HG02884 (cell line): ENCODE data around the gene TCF7.
A peak's percentile ranks its signal among the peaks of the same experiment; 100 is the strongest.

Experiments used
- ATAC-seq: cut with Tn5 transposase; IDR thresholded peaks from one replicate; pipeline ENCODE4 v1.9.1; 2021; ENCODE audit warnings: mild to moderate bottlenecking, moderate library complexity; ENCODE audit not compliant: unreplicated experiment

TCF7 gene

DNA sequence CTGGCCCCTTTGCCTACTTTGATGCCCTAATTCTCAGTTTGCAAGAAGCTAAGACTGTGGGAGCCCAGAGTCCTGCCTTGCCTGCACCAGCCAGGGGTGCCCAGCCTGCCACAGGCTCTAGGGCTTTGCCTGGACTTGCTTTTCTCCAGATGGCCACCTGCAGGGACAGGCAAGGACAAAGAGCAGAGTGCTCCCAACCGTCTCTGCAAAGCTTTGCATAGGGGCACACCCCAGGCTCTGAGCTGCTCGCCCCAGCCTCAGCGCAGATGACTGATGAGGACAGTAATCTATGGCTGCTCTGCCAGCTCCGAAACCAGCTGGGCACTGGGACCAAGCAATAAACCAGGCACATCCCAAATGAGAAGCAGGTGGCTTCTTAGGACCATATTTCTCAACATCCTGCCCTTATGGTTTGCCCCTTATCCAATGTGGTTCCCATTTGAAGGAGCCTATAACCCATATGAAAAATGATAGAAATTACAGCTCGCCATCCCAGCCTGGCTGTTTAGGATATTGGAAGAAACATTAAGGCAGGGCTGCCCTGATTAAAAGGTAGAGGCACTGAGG is 25.4 kb upstream of the TCF7 start:
- no peak for ATAC-seq

DNA sequence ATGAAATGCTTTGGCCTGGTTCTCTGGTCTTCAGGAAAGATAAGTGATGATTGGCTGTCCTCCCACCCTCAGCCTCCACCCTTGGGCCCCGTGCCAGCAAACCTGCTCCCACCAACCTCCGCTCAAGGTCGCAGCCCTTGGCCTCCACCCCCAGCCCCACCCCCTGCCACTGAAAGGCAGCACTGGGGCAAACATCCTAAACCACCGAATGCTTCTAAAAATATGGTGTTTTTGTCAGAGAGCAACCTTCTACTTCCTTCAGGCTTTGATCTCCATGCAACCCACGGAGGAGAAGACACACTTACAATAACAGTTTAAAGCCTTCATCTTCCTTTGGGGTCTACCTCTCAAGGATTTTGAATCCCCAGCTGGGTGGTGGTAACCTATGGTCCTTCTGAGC is 24.0 kb upstream of the TCF7 start:
- no peak for ATAC-seq

DNA sequence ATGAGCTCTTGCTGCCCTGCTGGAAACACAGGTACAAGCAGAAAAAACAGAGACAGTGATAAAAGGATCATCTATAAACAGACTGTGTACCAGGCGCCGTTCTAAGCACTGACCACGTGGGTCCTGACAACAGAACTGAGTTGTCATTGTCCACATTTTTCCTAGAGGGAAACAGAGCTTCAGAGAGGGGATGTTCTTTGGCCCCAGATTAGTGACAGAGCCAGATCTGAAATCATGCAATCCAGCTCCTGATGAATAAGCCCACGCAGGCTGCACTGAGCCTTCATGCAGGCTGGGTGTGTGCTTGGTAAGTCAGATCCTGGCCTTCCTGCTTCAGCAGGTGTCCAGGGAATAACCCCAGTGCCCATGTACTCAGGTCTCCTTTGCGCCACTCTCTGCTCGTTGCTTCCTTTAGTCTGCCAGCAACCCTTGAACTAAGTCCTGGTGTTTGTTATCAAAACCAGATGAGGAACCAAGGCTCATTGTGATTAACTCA is 22.8 kb upstream of the TCF7 start:
- ATAC-seq = no peak

DNA sequence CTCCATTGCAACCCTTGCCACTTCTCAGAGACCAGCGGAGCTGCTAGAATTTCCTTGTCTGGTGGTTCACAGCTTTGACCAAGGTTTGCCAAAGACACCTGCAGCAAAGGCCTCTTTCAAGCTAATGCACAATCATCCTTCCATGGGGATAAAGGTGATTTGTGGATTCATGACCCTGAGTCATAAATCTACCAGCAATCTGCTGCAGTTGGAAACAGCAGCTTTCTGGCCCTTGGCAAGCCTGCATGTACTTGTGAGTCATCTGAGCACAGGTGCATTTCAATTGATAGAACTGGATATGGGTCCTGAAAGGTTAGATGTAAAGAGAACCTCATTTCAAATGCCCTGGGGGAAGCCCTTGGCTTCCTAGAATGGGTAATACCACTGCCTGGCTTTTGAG is 21.6 kb upstream of the TCF7 start:
- no peak for ATAC-seq

DNA sequence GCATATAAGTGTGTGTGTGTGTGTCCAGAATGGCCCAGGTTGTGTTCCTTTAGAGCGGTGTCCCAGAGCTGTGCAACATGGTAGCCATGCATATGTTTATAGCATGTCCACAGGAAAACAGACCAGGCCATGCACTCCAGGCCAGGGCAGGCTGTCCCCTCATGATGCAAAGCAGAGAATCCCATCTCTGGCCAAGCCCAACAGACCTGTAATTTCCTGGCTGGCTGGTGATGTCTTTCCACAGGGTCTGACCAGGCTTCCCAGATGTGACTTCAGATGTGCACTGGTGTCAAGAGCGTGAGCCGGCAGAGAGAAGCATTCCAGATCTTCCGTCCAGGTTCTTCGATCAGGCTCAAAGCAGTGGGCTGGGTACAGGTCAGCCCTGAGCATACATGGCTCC is 21.1 kb upstream of the TCF7 start:
- no peak for ATAC-seq

DNA sequence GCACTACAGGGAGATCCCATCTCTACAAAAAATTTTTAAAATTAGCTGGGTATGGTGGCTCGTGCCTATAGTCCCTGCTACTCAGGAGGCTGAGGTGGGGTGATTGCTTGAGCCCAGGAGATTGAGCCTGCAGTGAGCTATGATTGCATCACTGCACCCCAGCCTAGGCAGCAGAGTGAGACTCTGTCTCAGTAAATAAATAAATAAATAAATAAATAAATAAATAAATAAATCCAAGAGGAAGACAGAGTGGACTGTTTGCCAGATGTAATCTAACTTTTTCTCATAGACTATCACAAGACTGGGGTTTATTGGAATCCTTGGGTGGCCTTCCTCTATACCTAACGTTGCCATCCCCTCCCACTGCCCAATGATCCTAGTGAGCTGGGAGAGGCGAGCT is 19.2 kb upstream of the TCF7 start:
- ATAC-seq = no peak

DNA sequence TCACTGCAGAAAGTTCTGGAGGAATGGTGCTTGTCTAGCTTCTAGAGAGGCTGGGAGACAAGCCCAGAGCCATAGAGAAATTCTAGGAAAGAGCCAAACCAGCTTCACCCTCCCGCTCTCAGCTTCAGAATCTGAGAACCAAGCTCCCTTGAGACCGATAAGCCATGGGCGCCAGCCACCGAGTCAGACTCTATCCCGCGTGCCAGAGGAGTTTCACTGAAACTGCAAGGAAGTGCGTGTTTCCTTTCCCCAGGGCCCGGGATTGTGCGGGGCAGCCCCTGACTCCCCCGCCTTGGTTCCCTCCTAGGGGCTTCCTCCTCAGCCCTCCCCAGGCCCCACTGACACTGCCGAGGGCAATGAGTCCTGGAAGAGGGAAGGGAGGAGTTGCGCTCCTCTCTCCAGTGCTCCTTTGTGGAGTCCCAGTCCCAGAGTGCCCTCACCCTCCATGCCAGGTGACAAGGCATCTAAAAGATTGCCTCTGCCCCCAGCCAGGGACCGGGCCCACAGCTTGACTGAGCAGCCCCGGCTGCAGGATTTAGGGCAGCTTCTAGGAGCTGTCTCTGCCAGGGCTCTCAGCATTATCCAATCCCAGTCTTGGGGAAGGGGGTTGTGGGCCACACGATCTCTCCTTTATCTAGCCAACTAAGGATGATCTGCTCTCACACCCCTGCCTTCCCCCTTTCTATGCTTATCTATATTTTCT is 18.4 kb upstream of the TCF7 start:
- ATAC-seq = no peak

DNA sequence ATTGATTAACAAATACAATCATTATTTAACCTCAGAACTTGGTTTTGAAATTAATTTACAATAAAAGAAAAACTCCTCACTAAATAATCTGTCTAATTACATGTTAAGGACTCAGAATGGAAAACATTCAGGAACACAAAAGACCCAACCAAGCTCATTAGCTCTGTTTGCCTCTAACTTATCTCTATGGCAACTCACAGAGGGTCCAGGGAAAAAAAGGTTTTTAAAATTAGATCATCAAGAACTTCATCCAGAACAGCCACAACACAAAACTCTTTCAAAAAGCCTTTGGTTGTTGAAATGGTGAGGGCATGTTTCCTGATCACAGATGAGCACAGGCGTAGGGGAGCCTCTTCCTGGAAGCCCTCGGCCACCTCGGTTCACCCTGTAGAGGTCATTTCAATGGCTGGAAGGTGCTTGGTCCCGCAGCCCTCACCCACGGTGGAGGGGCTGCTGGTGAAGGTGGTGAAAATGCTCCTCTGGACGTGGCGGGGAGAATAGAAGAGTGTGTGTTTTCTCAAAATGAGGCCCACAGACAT is 17.2 kb upstream of the TCF7 start:
- ATAC-seq = no peak

DNA sequence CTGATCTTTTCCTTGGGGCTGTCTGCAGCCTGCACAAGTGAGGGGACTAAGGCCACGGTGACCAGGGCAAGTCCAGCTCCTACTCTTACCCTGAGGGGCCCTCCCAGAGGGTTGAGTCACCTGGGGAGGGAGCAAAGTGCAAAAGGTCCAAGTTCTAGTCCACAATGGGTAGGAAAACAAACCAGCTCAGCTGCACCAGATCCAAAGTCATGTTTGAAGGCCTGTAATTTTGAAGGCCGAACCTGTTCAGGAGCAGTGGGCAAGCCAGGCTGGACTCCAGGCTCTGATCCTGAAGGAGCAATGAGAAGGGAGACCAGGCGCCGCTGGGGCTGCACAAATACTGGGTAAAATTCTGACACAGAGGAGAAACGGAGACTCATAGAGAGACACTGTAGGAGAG is 15.8 kb upstream of the TCF7 start:
- no peak for ATAC-seq

DNA sequence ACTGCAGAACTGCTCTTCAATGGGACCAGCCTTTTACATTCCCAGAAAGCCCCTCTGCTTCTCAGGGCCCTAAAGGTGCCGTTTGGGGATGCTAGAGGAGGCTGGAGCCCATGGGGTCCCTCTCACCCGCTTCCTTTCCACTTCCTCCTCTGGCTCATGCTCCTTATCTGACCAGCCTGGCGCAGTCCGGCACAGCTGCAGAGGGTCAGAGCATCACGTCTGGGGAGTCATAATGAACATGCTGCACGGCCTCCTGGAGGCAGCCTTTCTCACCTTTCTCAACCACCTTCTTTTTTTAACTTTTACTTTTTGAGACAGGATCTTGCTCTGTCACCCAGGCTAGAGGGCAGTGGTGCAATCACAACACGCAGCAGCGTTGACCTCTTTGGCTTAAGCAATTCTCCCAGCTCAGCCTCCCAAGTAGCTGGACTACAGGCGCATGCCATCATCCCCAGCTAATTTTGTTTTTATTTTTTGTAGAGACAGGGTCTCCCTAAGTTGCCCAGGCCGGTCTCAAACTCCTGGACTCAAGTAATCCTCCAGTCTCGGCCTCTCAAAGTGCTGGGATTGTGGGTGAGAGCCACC is 15.1 kb upstream of the TCF7 start:
- ATAC-seq = no peak

DNA sequence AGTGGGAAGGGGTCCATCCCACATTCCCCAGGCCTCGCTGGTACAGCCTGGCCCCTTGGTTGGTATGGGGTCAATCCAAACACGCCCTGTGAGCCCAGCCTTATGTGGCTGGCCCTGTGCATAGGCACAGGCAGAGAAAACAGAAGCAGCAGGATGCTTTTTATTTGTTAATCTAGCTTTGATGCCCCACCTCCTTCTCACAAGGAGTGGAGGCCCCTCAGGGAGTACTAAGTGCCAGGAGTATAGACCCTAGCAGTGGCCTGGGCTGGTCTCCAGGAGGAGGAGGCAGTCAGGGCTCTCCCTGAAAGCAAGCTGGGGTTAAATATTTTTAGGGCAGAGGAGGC is 14.6 kb upstream of the TCF7 start:
- ATAC-seq = no peak

DNA sequence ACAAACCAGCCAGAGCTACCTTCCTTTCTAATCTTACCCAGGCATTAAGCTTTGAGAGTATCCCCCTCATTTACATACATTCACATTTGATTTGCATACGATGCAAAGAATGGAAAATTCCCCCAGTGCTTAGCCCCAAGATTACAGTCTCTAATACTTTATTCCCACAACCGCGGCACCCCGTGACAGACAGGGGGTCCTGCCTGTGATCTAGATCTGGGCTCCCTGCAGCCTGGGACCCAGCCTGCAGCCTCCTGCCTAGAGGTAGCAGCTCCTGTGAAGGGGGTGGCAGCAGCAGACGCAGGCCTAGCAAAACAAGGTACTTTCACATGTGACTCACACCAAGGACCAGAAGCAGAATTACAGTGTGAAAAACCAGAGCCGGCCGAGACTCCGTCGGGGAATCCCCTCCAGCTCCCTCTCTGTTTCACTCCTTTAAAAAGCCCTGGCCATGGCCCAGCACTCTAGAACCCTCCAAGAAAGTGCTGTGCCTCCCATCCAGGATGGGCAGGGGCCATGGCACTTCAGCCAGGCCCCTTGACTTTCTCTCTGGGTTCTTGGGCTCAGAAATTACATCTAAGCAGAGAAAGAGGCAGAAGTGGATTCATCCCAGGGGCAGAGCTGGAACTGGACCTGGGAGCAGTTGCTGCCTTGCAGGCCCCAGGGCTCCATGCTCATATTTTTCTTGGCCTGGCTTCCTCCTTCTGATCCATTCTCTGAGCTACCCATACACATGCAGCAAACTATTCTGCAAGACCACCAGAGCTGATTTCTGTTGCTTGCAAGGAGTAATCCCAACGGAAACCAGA is 14.0 kb upstream of the TCF7 start:
- ATAC-seq = peak; percentile 83

DNA sequence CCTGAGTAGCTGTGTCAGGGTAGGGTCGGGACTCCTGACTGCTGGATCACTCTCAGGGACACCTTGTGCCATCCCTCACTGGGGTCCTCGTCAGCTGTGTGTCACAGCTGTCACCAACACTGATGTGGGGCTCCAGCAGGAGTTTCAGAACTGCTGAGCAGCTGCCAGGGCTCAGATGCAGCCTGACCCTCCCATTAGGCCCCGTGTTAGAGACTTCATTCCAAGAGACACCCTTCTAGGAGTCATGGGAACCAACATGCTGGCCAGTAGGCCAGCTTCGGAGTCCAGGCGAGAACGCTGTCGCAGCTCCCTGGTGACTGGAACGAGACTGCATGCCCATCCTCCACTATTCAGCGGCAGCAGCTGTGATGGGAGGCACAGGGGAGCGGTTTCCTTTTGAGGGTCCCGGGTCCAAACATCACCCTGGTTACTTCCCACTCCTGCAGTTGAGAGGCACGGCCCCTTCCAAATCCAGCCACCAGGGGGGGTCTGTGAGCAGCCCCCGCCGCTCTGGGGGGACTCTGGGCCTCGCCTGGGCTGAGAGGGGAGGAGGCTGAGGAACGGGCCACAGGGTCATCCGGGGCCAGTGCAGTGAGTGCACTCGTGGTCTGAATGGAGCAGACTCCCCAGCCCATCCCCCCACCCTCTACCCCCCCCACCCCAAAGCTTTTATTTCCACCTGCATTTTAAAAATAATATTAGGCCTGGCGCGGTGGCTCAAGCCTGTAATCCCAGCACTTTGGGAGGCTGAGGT is 12.6 kb upstream of the TCF7 start:
- no peak for ATAC-seq

DNA sequence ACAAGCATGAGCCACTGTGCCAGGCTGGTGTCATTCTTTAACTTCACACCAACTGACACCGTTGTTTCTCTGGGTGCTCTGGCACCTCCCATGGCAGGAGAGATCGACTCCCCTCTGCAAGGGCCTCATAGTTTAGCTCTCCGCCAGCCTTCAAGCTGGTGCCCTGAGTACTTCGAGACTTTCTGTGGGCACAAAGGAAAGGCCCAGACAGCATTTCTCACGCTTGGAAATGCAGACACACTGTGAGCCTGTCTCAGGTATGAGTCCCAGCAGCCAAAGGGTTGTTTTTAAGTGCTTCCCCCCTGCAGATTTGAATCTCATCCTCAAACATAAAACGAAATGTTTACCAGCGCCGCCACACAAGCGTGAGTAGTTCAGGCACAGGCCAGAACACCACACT is 11.1 kb upstream of the TCF7 start:
- ATAC-seq = no peak

DNA sequence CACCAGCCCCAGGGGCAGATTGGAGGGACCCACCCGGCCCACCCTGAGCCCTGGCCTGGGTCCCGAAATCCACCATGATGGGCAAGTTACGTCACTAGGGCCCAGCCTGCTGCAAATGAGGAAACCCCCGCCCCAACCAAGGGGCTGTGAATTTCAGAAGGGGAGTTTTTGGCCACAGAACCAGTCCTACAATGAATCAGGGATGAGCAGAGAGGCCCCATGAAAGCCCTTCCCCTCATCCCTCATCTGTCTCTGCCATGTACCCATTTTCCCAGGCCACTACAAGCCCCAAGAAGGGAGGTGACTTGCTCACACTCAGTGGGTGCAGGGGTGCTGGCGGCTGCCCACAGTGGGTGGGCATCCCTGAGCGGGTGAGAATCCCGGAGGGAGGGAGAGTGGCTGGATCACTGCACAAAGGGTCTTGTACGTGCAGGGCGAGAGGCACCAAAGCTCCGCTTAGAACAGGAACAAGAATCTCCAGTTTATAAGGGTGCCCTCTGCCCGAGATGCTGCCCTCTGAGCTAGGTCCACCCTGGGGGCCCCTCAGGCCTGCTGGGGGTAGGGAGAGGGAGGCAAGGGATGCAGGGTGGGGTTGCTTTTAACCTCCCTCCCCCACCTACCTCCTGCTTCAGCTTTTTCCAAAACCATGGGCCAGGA is 10.4 kb upstream of the TCF7 start:
- ATAC-seq = no peak

DNA sequence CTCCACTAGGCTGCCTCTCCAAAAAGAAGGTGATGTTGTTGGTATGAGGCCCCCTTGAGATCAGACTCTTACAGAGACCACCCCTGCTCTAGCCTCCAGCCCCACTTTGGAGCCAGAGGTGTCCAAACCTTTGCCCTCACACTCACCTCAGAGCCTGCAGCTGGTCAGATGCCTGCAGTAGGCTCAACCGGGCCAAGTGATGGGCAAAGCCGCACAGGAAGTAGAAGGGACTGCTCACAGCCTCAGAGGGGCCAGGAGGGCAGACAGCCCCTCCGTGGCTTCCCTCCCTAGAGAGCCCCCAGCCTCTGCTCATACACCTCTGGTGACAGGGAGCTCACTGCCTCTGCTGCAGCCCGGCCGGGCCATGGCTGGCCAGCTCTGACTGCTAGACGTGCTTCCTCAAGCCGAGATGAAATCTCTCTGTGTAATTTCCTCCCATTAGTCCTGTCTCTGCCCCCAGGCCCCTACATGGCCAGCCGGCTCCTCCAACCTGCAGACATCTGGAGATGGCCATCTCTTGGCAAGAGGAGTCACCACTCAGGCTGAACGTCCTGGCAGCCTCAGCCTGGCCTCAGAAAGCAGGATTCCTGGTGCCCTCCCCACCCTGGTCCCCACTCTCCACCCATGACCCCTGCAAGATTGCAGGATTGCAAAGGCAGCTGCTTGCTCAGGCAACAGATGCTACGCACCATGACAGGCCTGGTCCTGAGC is 7.3 kb upstream of the TCF7 start:
- no peak for ATAC-seq

DNA sequence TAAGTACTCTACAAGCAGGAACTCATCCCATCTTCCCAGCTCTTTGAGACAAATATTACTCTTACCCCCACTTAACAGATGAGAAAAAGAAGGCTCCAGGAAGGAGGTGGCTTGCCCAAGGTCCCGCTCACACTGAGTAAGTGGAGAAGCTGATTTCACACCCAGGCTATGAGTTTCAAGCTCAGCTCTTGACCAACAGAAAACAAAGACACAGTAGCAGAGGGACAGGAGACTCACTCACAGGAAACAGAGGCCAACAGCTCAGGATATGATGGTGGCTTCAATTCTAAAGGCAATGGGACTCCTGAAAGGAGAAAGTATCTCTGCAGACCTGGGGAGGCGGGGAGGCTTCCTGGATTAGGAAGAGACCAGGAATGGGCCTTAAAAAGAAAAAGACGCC is 6.7 kb upstream of the TCF7 start:
- no peak for ATAC-seq

DNA sequence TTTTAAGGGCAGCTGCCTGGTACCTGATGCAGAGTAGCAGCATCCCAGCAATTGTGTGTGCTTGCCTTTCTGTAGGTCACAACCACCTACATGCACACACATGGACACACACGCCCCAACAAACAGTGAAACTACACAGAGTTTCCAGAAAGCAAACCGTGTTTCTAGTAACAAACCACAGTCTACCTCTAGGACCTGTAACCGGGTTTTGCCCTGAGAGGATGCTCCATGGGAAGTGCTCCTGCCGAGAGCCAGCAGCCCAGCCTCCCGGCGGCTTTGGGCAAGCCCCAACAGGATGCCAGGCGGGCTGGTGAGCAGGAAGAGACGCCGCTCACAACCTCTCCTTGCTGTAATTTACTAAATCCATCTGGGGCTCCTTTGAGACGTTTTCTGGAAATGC is 4.1 kb upstream of the TCF7 start:
- ATAC-seq = no peak

DNA sequence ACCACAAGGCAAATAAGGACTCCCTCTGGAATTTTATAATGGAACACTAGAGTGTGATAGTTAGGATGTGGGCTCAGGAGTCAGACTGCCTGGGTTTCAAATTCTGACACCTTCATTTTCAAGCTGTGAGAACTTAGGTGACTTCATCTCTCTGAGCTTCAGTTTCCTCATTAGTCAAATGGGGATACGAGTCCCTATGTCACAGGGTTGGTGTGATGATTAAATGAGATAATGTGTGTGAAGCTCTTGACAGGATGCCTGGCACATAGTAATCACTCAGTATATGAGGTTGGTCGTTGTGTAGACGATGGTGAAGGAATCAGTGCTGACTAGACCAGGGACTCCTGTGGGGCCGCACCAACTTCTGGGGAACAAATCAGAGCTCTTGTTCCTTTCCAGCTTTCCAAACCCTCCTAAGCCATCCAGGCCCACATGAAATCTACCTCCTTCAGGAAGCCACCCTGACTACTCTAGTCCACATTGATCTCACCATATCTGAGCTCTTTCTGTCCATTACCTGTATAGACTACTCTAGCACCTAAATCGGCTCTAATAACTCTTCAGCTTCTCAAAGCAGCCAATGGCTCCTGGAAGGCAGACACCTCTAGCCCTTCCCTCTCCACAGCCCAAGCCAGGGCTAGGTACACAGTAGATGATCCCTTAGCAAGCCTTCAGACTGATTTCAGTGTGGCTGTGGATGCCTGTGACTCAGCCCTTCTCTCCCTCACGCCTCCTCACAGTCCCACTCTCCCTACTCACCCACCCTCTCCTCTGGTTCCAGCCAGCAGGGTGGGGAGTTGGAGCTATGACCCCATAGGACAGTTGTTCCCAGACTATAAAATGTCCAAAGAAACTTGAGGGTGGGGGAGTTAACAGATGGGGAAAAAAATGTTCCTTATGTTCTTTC is 2.5 kb upstream of the TCF7 start:
- ATAC-seq = no peak
